ENCODE measurements around the gene PSMG3.

The PSMG3 gene

GRCh38 chr7:1536455-1536742, 33.4 kb downstream of the PSMG3 start:
- H3K4me1 Mint-ChIP-seq (ENCODE audit: low read depth): peaks cover 20% of the 10 kb centered on the region
- H3K27ac Mint-ChIP-seq: no peak overlapping the region
- no peak overlapping the region for H3K4me3 Mint-ChIP-seq
- H3K27me3 Mint-ChIP-seq (ENCODE audit: low read depth): no peaks in the 10 kb centered on the region
- H3K9me3 Mint-ChIP-seq: no peaks in the 10 kb centered on the region
- H3K36me3 Mint-ChIP-seq (ENCODE audit: low read depth): peaks cover 11% of the 10 kb centered on the region
- no peak for DNase-seq (ENCODE audit: low spot score)

GRCh38 chr7:1535701-1536454, 34.0 kb downstream of the PSMG3 start:
- H3K27ac Mint-ChIP-seq: no peak overlapping the region

DNA sequence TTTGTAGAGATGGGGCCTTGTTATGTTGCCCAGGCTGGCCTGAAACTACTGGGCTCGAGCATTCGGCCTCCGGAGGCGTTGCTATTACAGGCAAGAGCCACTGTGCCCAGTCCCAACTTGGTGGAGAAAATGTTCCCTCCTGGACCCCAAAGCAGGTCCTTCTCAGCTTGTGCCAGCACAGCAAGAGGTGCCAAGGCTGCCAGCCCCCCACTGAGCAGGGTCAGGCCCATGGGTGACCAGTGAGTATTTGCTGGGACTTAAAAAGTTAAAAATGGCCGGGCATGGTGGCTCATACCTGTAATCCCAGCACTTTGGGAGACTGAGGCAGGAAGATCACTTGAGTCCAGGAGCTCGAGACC, 34.8 kb downstream of the PSMG3 start:
- no peak overlapping the region for H3K4me3 Mint-ChIP-seq
- no peaks in the 10 kb centered on the region for H3K27me3 Mint-ChIP-seq (ENCODE audit: low read depth)
- no peaks in the 10 kb centered on the region for H3K9me3 Mint-ChIP-seq
- H3K4me1 Mint-ChIP-seq (ENCODE audit: low read depth): peaks cover 20% of the 10 kb centered on the region
- peaks cover 4% of the 10 kb centered on the region for H3K36me3 Mint-ChIP-seq (ENCODE audit: low read depth)
- no peak for DNase-seq (ENCODE audit: low spot score)
- H3K27ac Mint-ChIP-seq: no peak overlapping the region

More at GRCh38 chr7:1535701-1536454, 34.0 kb downstream of the PSMG3 start:
- peaks cover 20% of the 10 kb centered on the region for H3K4me1 Mint-ChIP-seq (ENCODE audit: low read depth)
- no peaks in the 10 kb centered on the region for H3K9me3 Mint-ChIP-seq
- peaks cover 9% of the 10 kb centered on the region for H3K36me3 Mint-ChIP-seq (ENCODE audit: low read depth)
- DNase-seq (ENCODE audit: low spot score): no peak
- H3K27me3 Mint-ChIP-seq (ENCODE audit: low read depth): no peaks in the 10 kb centered on the region
- no peak overlapping the region for H3K4me3 Mint-ChIP-seq

GRCh38 chr7:1534330-1535099, 35.3 kb downstream of the PSMG3 start:
- no peak for DNase-seq (ENCODE audit: low spot score)
- H3K27ac Mint-ChIP-seq: no peak overlapping the region

DNA sequence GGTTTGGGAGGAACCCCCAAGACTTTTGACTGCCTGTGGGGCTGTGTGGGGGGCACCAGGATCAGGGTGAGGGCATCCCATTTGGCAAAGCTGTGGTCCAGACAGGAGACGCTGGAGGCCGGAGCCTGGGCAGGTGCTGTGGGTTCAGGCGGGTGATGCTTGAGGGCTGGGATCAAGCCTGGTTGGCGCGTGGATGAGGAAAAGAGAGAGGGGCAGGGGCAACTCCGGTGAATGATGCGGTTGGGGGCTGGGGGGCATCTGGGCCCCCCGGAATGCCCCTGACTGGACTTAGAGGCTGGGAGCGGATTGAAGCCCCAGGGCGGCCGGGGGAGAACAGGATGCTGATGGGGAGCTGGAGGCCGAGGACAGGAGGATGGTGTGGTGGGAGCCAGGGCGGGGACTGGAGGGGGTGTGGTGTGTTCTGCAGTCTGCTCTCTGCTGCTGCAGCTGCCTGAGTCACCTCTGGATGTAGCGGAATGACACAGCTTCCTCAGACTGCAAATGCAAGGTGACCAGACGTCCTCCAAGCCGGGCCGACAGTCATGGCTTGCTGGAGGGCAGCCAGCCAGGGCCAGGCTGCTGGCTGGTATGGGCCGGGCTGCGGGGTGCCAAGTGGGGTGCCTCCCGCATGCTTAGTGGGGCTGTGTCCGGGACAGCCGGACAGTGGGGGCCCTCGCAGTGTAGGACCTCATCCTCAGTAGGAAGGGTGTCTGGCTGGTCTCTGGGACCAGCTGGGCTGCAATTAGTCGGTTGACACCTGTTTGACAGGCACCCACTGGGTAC, 36.1 kb downstream of the PSMG3 start:
- H3K4me3 Mint-ChIP-seq: peak overlapping the region; percentile 90
- peak; percentile 23 for DNase-seq (ENCODE audit: low spot score)
- H3K27me3 Mint-ChIP-seq (ENCODE audit: low read depth): no peaks in the 10 kb centered on the region
- H3K27ac Mint-ChIP-seq: peak overlapping the region; percentile 91
- H3K9me3 Mint-ChIP-seq: no peaks in the 10 kb centered on the region
- peaks cover 4% of the 10 kb centered on the region for H3K36me3 Mint-ChIP-seq (ENCODE audit: low read depth)
- peaks cover 20% of the 10 kb centered on the region for H3K4me1 Mint-ChIP-seq (ENCODE audit: low read depth)

More at GRCh38 chr7:1534330-1535099, 35.3 kb downstream of the PSMG3 start:
- Mint-ChIP-seq H3K36me3 (ENCODE audit: low read depth) (peaks cover 4% of the 10 kb centered on the region), H3K4me1 (ENCODE audit: low read depth) (peaks cover 20% of the 10 kb centered on the region), H3K9me3 (no peaks in the 10 kb centered on the region), H3K27me3 (ENCODE audit: low read depth) (no peaks in the 10 kb centered on the region), H3K4me3 (no peak overlapping the region)

DNA sequence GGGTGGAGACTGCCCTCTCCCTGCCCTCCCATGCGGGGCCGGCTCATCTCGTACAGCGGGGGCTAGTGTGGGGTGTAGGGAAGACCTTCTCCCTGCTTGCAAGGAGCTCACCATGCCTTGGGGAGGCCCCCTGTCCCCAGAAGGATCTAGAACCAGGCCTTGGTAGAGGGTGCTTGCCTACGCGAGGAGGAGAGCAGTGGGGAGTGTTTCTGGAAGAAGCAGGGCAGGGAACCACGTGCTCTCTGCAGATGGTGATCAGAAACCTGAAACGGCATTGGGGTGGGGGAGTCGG, 36.6 kb downstream of the PSMG3 start:
- H3K36me3 Mint-ChIP-seq (ENCODE audit: low read depth): peaks cover 4% of the 10 kb centered on the region

GRCh38 chr7:1532456-1533254, 37.2 kb downstream of the PSMG3 start:
- peak; percentile 65 for DNase-seq (ENCODE audit: low spot score)
- peaks cover 4% of the 10 kb centered on the region for H3K36me3 Mint-ChIP-seq (ENCODE audit: low read depth)
- H3K4me1 Mint-ChIP-seq (ENCODE audit: low read depth): peaks cover 20% of the 10 kb centered on the region
- no peaks in the 10 kb centered on the region for H3K9me3 Mint-ChIP-seq
- H3K27ac Mint-ChIP-seq: peak overlapping the region; percentile 91
- no peaks in the 10 kb centered on the region for H3K27me3 Mint-ChIP-seq (ENCODE audit: low read depth)
- H3K4me3 Mint-ChIP-seq: peak overlapping the region; percentile 90

More for the DNA sequence above, 36.6 kb downstream of the PSMG3 start:
- peak overlapping the region; percentile 91 for H3K27ac Mint-ChIP-seq
- H3K4me1 Mint-ChIP-seq (ENCODE audit: low read depth): peaks cover 20% of the 10 kb centered on the region
- H3K4me3 Mint-ChIP-seq: peak overlapping the region; percentile 90
- no peaks in the 10 kb centered on the region for H3K27me3 Mint-ChIP-seq (ENCODE audit: low read depth)
- DNase-seq (ENCODE audit: low spot score): no peak
- H3K9me3 Mint-ChIP-seq: no peaks in the 10 kb centered on the region

DNA sequence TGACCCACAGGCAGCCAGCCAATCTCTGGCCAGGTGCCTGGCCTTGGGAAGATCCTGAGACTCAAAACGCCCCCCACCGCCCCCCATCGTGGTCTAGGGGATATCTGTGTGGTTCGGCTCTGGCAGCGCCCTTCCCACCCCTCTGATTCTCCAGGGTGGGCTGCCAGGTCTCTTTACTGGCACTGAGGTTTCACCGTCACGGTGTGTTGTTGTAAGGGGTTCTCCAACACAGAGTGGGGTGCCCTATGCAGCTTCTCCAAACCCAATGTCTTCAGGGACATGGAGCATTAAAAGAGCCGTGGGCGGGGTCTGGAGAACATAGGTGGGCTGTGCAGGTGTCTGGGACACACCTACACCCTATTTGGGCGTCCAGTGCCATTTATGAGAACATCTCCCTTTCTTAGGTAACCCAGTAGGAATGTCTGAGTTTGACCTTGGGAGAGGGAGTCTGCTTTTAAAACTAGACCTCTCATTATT, 37.8 kb downstream of the PSMG3 start:
- Mint-ChIP-seq H3K36me3 (ENCODE audit: low read depth) (peaks cover 4% of the 10 kb centered on the region), H3K27ac (peak overlapping the region; percentile 91), H3K9me3 (no peaks in the 10 kb centered on the region), H3K27me3 (ENCODE audit: low read depth) (no peaks in the 10 kb centered on the region), H3K4me3 (peak overlapping the region; percentile 90), H3K4me1 (ENCODE audit: low read depth) (peaks cover 20% of the 10 kb centered on the region)
- no peak for DNase-seq (ENCODE audit: low spot score)

- Mint-ChIP-seq H3K27ac (peak overlapping the region; percentile 91), H3K4me1 (ENCODE audit: low read depth) (peaks cover 20% of the 10 kb centered on the region), H3K9me3 (no peaks in the 10 kb centered on the region), H3K36me3 (ENCODE audit: low read depth) (peaks cover 3% of the 10 kb centered on the region), H3K27me3 (ENCODE audit: low read depth) (peaks cover 5% of the 10 kb centered on the region), H3K4me3 (peak overlapping the region; percentile 90)
- DNase-seq (ENCODE audit: low spot score): no peak
These were observed 38.4 kb downstream of the PSMG3 start for GRCh38 chr7:1531263-1531978.

DNA sequence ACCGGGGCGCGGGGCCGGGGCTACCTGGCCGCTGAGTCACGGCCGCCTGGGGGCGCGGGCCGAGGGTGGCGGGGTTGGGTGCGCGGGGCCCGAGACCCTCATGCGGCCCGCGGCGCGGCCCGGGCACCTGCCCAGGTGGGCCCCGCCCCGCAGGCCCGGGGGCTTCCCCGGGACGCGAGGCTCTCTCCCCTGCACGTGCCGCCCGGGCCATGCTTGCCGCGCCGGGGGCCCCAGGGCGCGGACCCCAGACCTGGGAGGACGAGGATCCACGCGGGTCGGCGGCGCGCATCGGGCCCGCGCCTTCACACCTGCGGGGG, 38.9 kb downstream of the PSMG3 start:
- Mint-ChIP-seq H3K9me3 (no peaks in the 10 kb centered on the region), H3K36me3 (ENCODE audit: low read depth) (no peaks in the 10 kb centered on the region), H3K4me3 (no peak overlapping the region), H3K27me3 (ENCODE audit: low read depth) (peaks cover 5% of the 10 kb centered on the region), H3K4me1 (ENCODE audit: low read depth) (peaks cover 20% of the 10 kb centered on the region), H3K27ac (no peak overlapping the region)
- DNase-seq (ENCODE audit: low spot score): no peak

GRCh38 chr7:1529383-1530116, 40.3 kb downstream of the PSMG3 start:
- peaks cover 11% of the 10 kb centered on the region for H3K27me3 Mint-ChIP-seq (ENCODE audit: low read depth)
- peak overlapping the region; percentile 85 for H3K27ac Mint-ChIP-seq
- H3K4me3 Mint-ChIP-seq: peak overlapping the region; percentile 70
- no peaks in the 10 kb centered on the region for H3K9me3 Mint-ChIP-seq
- peaks cover 20% of the 10 kb centered on the region for H3K4me1 Mint-ChIP-seq (ENCODE audit: low read depth)
- no peaks in the 10 kb centered on the region for H3K36me3 Mint-ChIP-seq (ENCODE audit: low read depth)
- no peak for DNase-seq (ENCODE audit: low spot score)

- peaks cover under 1% of the 10 kb centered on the region for H3K4me1 Mint-ChIP-seq (ENCODE audit: low read depth)
These were observed 43.5 kb downstream of the PSMG3 start for GRCh38 chr7:1526271-1526754.

More at GRCh38 chr7:1526271-1526754, 43.5 kb downstream of the PSMG3 start:
- no peak overlapping the region for H3K4me3 Mint-ChIP-seq
- no peaks in the 10 kb centered on the region for H3K9me3 Mint-ChIP-seq
- no peak overlapping the region for H3K27ac Mint-ChIP-seq
- DNase-seq (ENCODE audit: low spot score): no peak
- H3K36me3 Mint-ChIP-seq (ENCODE audit: low read depth): no peaks in the 10 kb centered on the region
- peaks cover 11% of the 10 kb centered on the region for H3K27me3 Mint-ChIP-seq (ENCODE audit: low read depth)

Data from T-helper 2 cell treated with Interferon-gamma antibody and Interleukin-4, amounts not matched to agents 5 μg/mL and 100 μg/mL, for 36 hours (primary cell).